HepG2 (cell line): ENCODE measurements around the gene P2RX3. TPM values are rescaled to one million over a fixed set of nuclear protein-coding genes. Genes with fewer than 3 reads are reported as not detected.

Experiments
- AKNA ChIP-seq: sonication (generic); formaldehyde crosslinking; IDR thresholded peaks from 2 replicates; pipeline ENCODE4 v1.4.0; 2020; ENCODE audit warnings: missing genetic modification reagents, borderline replicate concordance
- CEBPZ ChIP-seq: IDR thresholded peaks from 2 replicates; pipeline ENCODE4 v1.6.1; 2012; ENCODE audit warnings: low read length, improper control_type of control experiment
- FIP1L1 ChIP-seq: fragments of 200-400 bp; formaldehyde crosslinking; IDR thresholded peaks from 2 replicates; pipeline ENCODE4 v1.6.1; 2018; ENCODE audit warnings: low read depth, mild to moderate bottlenecking, low read length, moderate library complexity, borderline replicate concordance; ENCODE audit not compliant: insufficient read depth
- GZF1 ChIP-seq: sonication (generic); formaldehyde crosslinking; IDR thresholded peaks from 2 replicates; pipeline ENCODE4 v1.5.1; 2020; ENCODE audit warnings: mild to moderate bottlenecking, missing genetic modification reagents
- HHEX ChIP-seq: IDR thresholded peaks from 2 replicates; pipeline ENCODE4 v1.6.1; 2016; ENCODE audit warnings: control low read depth
- SRF ChIP-seq: IDR thresholded peaks from 2 replicates; pipeline ENCODE4 v1.6.1; 2011; ENCODE audit warnings: mild to moderate bottlenecking, low read depth, low read length, moderate library complexity
- THRA ChIP-seq: sonication (generic); formaldehyde crosslinking; IDR thresholded peaks from 2 replicates; pipeline ENCODE4 v1.4.0; 2020; ENCODE audit warnings: missing genetic modification reagents, borderline replicate concordance
- ZBTB10 ChIP-seq: sonication (generic); formaldehyde crosslinking; IDR thresholded peaks from 2 replicates; pipeline ENCODE4 v1.4.0; 2020; ENCODE audit warnings: missing genetic modification reagents, borderline replicate concordance
- ZFP82 ChIP-seq: sonication (generic); formaldehyde crosslinking; IDR thresholded peaks from 2 replicates; pipeline ENCODE4 v1.5.1; 2020; ENCODE audit warnings: mild to moderate bottlenecking, missing genetic modification reagents, borderline replicate concordance
- ZNF232 ChIP-seq: sonication (generic); formaldehyde crosslinking; IDR thresholded peaks from 2 replicates; pipeline ENCODE4 v1.4.0; 2020; ENCODE audit warnings: missing genetic modification reagents, borderline replicate concordance
- ZNF24 ChIP-seq: fragments of 450-650 bp; IDR thresholded peaks from 2 replicates; pipeline ENCODE4 v1.6.1; 2017; ENCODE audit warnings: antibody characterized with exemption, mild to moderate bottlenecking
- ZNF382 ChIP-seq: sonication (generic); formaldehyde crosslinking; IDR thresholded peaks from 2 replicates; pipeline ENCODE4 v1.5.0; 2020; ENCODE audit warnings: missing genetic modification reagents, mild to moderate bottlenecking, borderline replicate concordance
- ZNF589 ChIP-seq: sonication (generic); formaldehyde crosslinking; conservative IDR thresholded peaks from 2 replicates; pipeline ENCODE4 v1.8.0; 2022; ENCODE audit warnings: mild to moderate bottlenecking, moderate library complexity, missing genetic modification reagents
- ZNF773 ChIP-seq: sonication (generic); formaldehyde crosslinking; IDR thresholded peaks from 2 replicates; pipeline ENCODE4 v1.4.0; 2020; ENCODE audit warnings: missing genetic modification reagents, borderline replicate concordance
- ZNF816 ChIP-seq: sonication (generic); formaldehyde crosslinking; IDR thresholded peaks from 2 replicates; pipeline ENCODE4 v1.8.0; 2022; ENCODE audit warnings: missing genetic modification reagents, mild to moderate bottlenecking, borderline replicate concordance
- polyA plus RNA-seq, 8 experiments: library from polyadenylated mRNA; depleted of rRNA in 3 of 8; stranded (reverse) in 7 of 8; unstranded in 1 of 8; fragments of >200 nt; fragmentation: Illumina TruSeq in 4 of 8; extraction: Trizol in 4 of 8; gene quantifications; 2 replicates each; pipeline versions ENCODE4 v1.2.1 to v1.2.3, GENCODE V29; 2011 to 2016; ENCODE audit warnings: low read depth in 4 of 8, missing spikeins in 1 of 8, mixed read lengths in 1 of 8; ENCODE audit not compliant: insufficient read depth in 1 of 8
- total RNA-seq, 5 experiments: library from RNA; depleted of rRNA; stranded (reverse); fragments of >200 nt; fragmentation: Illumina TruSeq; extraction: Trizol; gene quantifications; 2 replicates each; pipeline ENCODE4 v1.2.3, GENCODE V29; 2016; ENCODE audit warnings: low read depth in 1 of 5

The P2RX3 gene
- total and polyA plus RNA-seq, 2 of the 13 experiments (the other 11 are each of a cell fraction or from before 2014, with no cell fraction given): 0.08 TPM; not detected in 1

GRCh38 chr11:57335343-57336110 lies 2.6 kb upstream of the P2RX3 start, which contains the start of gene SSRP1 (continued):
- TF ChIP-seq AKNA (CRISPR knock-in tag) (no peak), ZNF232 (CRISPR knock-in tag) (0 out of 2 replicates have a peak, but pooled peaks have one; percentile 46), CEBPZ (no peak), GZF1 (no peak), ZBTB10 (CRISPR knock-in tag) (no peak), ZNF589 (CRISPR knock-in tag) (no peak), HHEX (CRISPR knock-in tag) (no peak), ZNF816 (CRISPR knock-in tag) (no peak), SRF (0 out of 2 replicates have a peak, but pooled peaks have one; percentile 12), THRA (CRISPR knock-in tag) (no peak; the same call in 1 of the 2 replicates), ZNF773 (CRISPR knock-in tag) (no peak), ZNF382 (CRISPR knock-in tag) (no peak), ZFP82 (CRISPR knock-in tag) (no peak), ZNF24 (no peak), FIP1L1 (no peak)
